IPS-15b (cell line): ENCODE measurements around the gene AP3D1.

ENCODE experiments used
- H3K27me3 ChIP-seq: one replicate; pipeline ENCODE4 v1.6.1; 2013; ENCODE audit warnings: low read length; ENCODE audit not compliant: control insufficient read depth, insufficient read depth
- H3K36me3 ChIP-seq: one replicate; pipeline ENCODE4 v1.6.1; 2013; ENCODE audit warnings: low read length; ENCODE audit not compliant: control insufficient read depth, insufficient read depth
- H3K4me1 ChIP-seq: one replicate; pipeline ENCODE4 v1.6.1; 2013; ENCODE audit warnings: mild to moderate bottlenecking, low read length; ENCODE audit not compliant: control insufficient read depth, insufficient read depth
- H3K4me3 ChIP-seq: one replicate; pipeline ENCODE4 v1.5.1; 2013; ENCODE audit warnings: low read depth, low read length
- H3K9ac ChIP-seq: one replicate; pipeline ENCODE4 v1.6.1; 2013; ENCODE audit warnings: low read depth, mild to moderate bottlenecking, low read length
- H3K9me3 ChIP-seq: one replicate; pipeline ENCODE4 v1.6.1; 2013; ENCODE audit warnings: mild to moderate bottlenecking, low read length; ENCODE audit not compliant: control insufficient read depth, insufficient read depth

AP3D1 gene

DNA sequence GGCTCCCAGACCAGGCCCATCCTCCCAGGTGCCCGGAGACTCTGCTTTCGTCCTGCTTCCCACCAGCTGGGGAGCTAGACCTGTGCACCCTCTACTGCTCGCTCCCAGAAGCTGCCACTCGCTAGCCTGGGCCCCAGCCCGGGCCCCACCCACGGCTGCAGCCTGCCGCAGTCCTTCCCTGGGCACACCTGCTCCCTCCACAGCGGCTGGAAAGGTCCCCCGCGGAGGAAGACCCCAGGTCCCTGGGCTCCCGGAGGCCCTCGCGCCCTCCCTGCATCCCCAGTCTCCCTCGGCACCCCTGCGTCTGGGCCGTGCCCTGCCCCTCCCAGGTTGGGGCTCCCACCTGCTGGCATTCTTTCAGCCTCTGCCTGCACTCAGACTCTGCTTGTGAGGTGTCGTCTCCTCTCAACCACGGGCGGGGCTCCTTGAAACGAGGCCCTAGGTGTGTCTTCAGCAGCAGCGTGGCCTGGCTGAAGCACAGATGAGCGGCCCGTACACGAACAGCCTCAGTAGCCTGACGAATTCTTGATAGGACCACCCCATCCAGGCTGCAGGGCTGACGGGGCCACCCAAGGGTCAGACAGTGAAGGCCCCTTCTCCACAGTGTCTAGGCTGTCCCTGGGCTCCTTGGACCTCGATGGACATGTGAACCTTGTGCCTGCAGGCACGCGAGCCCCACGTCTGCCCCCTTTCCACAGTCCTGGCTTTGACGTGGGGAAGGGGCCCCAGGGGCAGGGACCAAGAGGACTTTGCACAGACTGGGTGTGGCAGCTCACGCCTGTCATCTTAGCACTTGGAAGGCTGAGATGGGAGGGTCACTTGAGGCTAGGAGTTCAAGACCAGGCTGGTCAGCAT is 40.3 kb upstream of the AP3D1 start:
- peaks cover 61% of the 10 kb centered on the region for H3K36me3 ChIP-seq
- H3K9ac ChIP-seq, result no peak overlapping the region
- H3K4me1 ChIP-seq, result no peaks in the 10 kb centered on the region

DNA sequence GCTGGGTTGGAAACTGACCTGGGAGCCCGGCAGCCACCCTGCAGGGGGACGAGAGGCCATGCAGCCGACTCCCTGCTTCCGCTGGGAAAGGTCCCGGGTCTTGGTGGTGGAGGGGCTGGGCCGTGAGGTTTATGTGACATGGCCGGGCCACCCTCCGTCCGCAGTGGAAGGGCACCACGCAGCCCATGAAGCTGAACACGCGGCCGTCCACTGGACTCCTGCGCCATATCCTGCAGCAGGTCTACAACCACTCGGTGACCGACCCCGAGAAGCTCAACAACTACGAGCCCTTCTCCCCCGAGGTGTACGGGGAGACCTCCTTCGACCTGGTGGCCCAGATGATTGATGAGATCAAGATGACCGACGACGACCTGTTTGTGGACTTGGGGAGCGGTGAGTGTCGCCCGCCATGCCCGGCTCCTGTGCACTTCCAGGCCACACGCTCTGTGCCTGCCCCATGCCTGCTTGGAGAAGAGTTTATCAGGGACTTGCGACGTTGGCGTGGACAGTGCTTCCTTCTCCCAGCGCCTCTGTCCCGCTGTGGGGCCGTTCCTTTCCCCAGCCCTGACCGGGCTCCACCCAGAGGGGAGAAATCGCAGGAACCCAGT is 39.6 kb upstream of the AP3D1 start:
- Histone ChIP-seq H3K4me3 (no peak overlapping the region), H3K27me3 (no peaks in the 10 kb centered on the region), H3K4me1 (no peaks in the 10 kb centered on the region), H3K9ac (no peak overlapping the region), H3K36me3 (peaks cover 66% of the 10 kb centered on the region), H3K9me3 (no peaks in the 10 kb centered on the region)

More for the DNA sequence above, 40.3 kb upstream of the AP3D1 start:
- H3K9me3 ChIP-seq, result no peaks in the 10 kb centered on the region
- H3K4me3 ChIP-seq, result no peak overlapping the region
- no peaks in the 10 kb centered on the region for H3K27me3 ChIP-seq

DNA sequence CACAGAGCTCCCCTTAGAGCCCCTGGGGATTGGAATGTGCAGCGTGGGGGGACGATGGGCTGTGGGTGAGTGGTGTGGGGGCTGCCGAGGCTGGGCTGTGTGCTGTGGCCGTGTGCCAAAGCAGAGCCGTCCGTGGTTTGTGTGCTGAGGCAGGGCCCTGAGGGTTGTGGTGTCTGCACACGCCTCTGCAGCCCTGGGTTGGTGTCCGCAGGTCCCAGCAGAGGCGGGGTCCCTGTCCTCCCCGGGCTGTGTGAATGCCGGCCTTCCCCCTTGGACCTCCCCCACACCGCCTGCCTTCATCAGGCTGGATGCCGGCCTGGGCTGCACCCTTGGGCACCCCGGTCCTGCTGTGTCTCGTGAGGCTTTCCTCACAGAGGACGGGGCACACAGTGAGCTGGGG is 38.5 kb upstream of the AP3D1 start:
- no peak overlapping the region for H3K4me3 ChIP-seq
- H3K4me1 ChIP-seq, result no peaks in the 10 kb centered on the region
- H3K27me3 ChIP-seq, result no peaks in the 10 kb centered on the region
- H3K9ac ChIP-seq, result no peak overlapping the region
- H3K9me3 ChIP-seq, result no peaks in the 10 kb centered on the region
- H3K36me3 ChIP-seq, result peaks cover 58% of the 10 kb centered on the region

DNA sequence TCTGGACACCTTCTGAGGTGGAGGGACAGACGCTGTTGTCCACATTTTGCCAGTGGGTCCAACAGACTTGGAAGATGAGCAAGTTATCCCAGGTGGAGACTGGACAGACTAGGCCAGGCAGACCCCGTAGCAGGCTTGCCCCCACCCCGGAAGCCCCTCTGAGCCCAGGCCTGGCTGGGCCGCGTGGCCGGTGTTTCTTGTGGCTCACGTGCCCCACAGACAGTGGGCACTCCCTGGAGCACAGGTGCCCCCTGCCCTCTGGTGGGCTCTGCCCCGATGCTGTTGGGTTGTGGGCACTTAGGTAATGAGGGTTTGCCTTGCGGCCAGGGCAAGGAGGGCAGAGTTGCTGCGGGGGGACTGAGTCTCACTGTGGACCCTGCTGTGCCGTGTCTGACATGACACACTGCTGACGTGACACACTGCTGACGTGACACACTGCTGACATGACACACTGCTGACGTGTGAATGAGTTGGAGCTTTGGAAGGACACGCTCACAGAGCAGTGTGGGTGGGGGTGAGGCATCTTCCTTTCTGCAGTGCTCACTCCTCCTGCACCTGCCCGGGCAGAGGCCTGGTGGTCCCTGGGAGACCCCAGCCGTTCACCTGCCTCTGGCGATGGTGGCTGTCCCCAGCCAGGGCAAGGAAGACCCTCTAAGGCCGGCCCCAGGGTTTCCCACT is 37.5 kb upstream of the AP3D1 start:
- H3K4me3 ChIP-seq, result no peak overlapping the region
- H3K36me3 ChIP-seq, result peaks cover 56% of the 10 kb centered on the region
- H3K9ac ChIP-seq, result no peak overlapping the region
- H3K9me3 ChIP-seq, result no peaks in the 10 kb centered on the region
- no peaks in the 10 kb centered on the region for H3K27me3 ChIP-seq
- H3K4me1 ChIP-seq, result no peaks in the 10 kb centered on the region

DNA sequence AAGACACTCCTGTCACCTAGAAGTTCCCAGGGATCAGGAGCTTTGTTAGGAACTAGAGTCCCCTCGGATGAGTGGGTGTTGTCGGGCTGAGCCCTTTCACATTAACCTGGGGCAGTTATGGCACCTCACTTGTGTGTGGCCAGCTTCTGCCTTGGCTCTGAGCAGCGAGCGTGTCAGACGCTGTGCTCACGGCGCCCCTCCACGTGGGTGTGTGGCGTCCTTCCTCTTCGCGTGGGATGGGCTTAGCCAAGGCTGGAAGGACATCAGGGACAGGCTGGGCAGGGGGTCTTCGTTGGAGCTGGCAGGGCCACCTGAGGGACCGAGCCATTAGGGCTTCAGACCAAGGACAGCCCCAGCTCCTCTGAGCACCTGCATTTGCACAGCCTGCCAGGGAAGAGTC is 35.8 kb upstream of the AP3D1 start:
- Histone ChIP-seq H3K4me1 (no peaks in the 10 kb centered on the region), H3K36me3 (peaks cover 56% of the 10 kb centered on the region), H3K27me3 (no peaks in the 10 kb centered on the region), H3K4me3 (no peak overlapping the region), H3K9ac (peak overlapping the region; percentile 37), H3K9me3 (no peaks in the 10 kb centered on the region)

DNA sequence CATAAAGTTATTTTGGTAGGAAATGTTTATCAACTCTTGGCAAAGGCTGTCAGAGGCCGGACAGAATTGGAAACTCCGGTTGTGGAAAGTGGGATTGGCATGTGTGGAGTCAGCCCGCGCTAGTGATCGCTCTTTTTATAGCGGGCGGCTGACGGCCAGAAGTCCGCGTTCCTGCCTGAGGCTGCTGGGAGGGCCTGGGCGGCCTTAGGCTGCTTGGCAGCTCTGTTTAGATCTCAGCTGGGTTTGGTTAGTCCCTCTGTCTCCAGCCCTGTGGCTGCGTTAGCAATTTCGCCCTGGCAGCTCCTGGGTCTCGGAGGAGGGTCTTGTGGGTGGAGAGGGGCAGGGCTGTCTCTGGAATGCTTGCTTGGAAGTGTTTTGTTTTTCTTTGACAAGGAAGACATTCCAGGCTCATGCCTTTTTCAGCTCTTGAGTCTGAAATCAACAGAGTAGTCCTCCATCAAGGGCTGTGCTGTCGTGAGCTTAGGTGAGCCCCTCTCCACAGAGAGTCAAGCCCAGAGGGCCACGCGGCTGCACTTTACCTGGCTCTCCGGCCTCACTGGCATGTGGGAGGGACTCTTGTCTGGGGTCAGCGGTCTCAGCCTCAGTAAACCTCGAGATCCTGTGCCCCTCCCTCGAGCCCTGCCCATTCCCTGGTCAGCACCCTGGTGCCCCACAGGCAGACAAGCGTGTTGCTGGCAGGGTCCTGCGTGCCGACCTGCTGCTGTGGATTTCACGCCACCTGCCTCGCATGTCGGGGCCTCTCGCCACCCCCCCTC is 34.9 kb upstream of the AP3D1 start:
- no peak overlapping the region for H3K9ac ChIP-seq
- peaks cover 47% of the 10 kb centered on the region for H3K36me3 ChIP-seq
- H3K4me1 ChIP-seq, result no peaks in the 10 kb centered on the region
- no peak overlapping the region for H3K4me3 ChIP-seq
- H3K27me3 ChIP-seq, result no peaks in the 10 kb centered on the region
- H3K9me3 ChIP-seq, result no peaks in the 10 kb centered on the region

DNA sequence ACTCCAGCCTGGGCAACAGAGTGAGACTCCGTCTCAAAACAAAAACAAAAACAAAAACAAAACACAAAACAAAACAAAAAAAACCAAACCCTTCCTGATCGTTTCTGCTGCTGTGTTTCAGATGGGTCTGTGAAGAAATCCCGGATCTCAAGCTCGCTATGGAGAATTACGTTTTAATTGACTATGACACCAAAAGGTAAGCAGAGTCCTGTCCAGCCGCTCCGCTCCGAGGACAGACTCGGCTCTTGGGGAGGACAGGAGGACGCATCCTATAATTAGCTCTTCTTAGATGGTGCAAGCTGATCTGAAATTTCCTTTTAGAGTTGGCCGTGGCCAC is 34.3 kb upstream of the AP3D1 start:
- Histone ChIP-seq H3K9ac (no peak overlapping the region), H3K9me3 (no peaks in the 10 kb centered on the region), H3K27me3 (no peaks in the 10 kb centered on the region), H3K4me3 (no peak overlapping the region), H3K4me1 (no peaks in the 10 kb centered on the region), H3K36me3 (peaks cover 43% of the 10 kb centered on the region)

DNA sequence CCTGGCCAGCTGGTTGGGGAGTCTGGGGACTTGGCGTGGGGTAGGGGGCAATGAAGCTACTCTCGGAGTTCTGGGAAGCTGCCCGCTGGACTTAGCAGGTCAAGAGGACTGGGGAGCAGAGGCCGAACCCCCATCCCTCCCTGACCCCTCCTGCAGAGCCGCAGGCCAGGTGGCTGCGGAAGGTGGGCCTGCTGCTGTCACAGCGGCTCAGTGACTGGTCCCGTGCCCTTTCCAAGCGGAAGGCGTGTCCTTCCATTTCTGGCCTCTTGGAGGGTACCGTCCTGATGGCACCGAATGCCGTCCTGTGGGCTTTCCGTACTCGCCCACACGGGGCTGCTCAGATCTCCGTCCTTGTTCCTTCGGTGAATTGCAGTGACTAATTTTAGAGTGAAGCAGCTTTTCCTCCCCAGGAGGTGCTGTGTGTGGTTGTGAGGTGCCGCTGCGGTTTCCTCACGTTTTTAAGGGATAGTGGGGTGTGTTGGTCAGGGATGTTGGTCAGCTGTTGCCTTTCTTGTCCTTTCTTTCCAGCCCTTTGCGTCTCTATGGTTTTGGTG is 33.1 kb upstream of the AP3D1 start:
- Histone ChIP-seq H3K4me1 (no peaks in the 10 kb centered on the region), H3K36me3 (peaks cover 36% of the 10 kb centered on the region), H3K9me3 (no peaks in the 10 kb centered on the region), H3K27me3 (no peaks in the 10 kb centered on the region), H3K4me3 (no peak overlapping the region), H3K9ac (no peak overlapping the region)

DNA sequence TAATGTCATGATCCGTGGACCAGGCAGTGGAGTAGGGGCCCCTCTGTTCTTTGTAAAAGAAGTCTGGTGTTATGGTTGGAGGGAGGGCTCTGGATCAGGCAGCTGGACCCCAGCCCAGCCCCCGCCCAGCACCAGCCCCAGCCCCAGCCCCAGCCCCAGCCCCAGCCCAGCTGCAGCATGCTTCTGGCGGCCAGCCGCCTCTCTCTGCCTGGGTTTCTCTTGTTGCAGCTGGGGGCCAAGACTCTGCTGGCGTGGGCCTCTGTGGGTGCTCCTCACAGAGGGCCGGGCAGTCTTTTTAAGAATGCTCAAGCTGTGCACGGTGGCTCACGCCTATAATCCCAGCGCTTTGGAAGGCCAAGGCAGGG is 30.2 kb upstream of the AP3D1 start:
- H3K9ac ChIP-seq, result no peak overlapping the region
- H3K9me3 ChIP-seq, result no peaks in the 10 kb centered on the region
- H3K36me3 ChIP-seq, result peaks cover 22% of the 10 kb centered on the region
- no peaks in the 10 kb centered on the region for H3K4me1 ChIP-seq
- H3K4me3 ChIP-seq, result no peak overlapping the region
- H3K27me3 ChIP-seq, result no peaks in the 10 kb centered on the region

DNA sequence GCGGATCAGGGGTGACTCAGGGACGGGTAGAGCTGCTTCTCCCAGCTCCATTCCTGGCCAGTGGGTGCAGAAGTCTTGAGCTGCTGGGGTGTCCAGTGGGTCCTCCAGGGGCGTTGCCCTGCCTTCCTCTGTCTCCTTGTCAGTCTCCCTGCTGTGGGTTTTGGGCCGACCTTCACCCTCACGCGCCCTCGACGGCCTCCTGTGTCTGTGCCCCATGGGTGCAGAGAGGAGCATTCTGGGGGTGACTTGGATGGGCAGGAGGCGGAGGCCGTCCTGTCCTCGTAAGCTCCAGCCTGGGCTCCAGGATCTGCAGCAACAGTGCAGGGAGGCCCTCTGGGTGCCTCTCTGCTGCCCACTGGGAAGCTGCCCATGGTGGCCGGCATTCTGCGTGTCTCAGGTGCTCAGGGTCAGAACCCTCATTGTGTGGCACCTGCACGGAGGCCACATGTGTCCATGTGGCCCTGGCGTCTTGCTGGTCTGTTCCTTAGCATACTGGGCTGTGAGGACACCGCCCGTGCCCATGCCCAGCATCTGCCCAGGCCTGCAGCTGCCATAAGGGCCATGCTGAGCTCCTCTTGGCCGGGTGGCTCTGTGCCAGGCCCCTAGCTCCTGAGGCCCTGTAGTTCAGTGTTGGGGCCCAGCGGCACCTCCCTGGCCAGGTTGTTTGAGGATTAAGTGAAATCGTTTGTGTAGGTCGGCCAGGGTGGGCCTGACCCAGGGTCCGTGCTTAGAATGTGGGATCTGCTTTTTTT is 29.7 kb upstream of the AP3D1 start:
- peaks cover 20% of the 10 kb centered on the region for H3K36me3 ChIP-seq
- no peak overlapping the region for H3K9ac ChIP-seq
- H3K9me3 ChIP-seq, result no peaks in the 10 kb centered on the region
- no peaks in the 10 kb centered on the region for H3K4me1 ChIP-seq
- H3K4me3 ChIP-seq, result no peak overlapping the region
- H3K27me3 ChIP-seq, result no peaks in the 10 kb centered on the region

DNA sequence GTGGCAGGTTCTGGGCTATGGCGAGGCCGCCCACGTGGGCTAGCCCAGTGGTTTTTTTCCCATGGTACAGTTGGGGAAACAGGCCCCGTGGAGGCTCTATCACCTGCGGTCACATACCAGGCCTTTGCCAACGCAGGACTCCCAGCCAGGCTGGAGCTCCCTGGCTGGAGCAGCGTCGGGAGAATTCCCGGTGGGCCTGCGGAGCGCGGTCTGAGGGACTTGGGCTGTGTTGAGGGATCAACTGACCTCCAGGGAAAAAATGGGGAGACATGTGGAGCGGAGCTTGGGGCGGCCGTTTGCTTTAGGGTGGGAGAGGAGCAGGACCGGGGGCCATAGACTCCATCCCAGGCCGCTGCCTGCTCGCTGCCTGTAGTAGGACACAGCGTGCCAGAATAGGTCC is 28.7 kb upstream of the AP3D1 start:
- Histone ChIP-seq H3K9ac (no peak overlapping the region), H3K27me3 (no peaks in the 10 kb centered on the region), H3K4me1 (no peaks in the 10 kb centered on the region), H3K4me3 (no peak overlapping the region), H3K9me3 (no peaks in the 10 kb centered on the region), H3K36me3 (peaks cover 17% of the 10 kb centered on the region)
